Panc1 (cell line): Measurements from ENCODE around the gene ITGA2B. TPM values are rescaled to one million over a fixed set of nuclear protein-coding genes. Genes with fewer than 3 reads are reported as not detected.
"Not testable (repeated sequence)": the region's sequence is repeated elsewhere in the genome, so short reads cannot be mapped to it uniquely, and the experiment has no call there.

Experiments used
- ATAC-seq: fragments of 200-7000 bp; cut with Tn5 transposase; 2 replicates; pipeline ENCODE4 v1.9.1; 2020; ENCODE audit warnings: mild to moderate bottlenecking, moderate library complexity
- BruUV-seq: library from RNA; stranded (reverse); fragments of 400-500 nt; replicated peaks from 2 replicates; lab custom pipeline; 2021; lab: Mats Ljungman, UMichigan
- CTCF ChIA-PET: fragments of 300-600 bp; sonication (Branson Sonifier 250); formaldehyde crosslinking; loops from one replicate; lab custom pipeline; 2022; ENCODE audit warnings: antibody characterized with exemption; lab: Charles Lee
- POLR2A ChIA-PET: fragments of 300-600 bp; sonication (Branson Sonifier 250); formaldehyde crosslinking; loops from one replicate; lab custom pipeline; 2022; ENCODE audit warnings: antibody characterized with exemption; lab: Charles Lee
- DNase-seq: peaks from one replicate; pipeline ENCODE4 v3.0.0-alpha.2; 2010; ENCODE audit warnings: low read depth, low spot score
- H3K27ac ChIP-seq: 2 replicates; pipeline ENCODE4 v1.5.1; 2011; ENCODE audit warnings: mild to moderate bottlenecking, low read length, inconsistent platforms
- H3K27me3 ChIP-seq: fragments of 200-500 bp; sonication (Bioruptor generic); 2 replicates; pipeline ENCODE4 v1.6.0; 2014; ENCODE audit warnings: low read length, inconsistent platforms; ENCODE audit not compliant: control insufficient read depth, insufficient read depth
- H3K36me3 ChIP-seq: fragments of 200-500 bp; sonication (Bioruptor generic); 2 replicates; pipeline ENCODE4 v1.5.1; 2014; ENCODE audit warnings: inconsistent platforms, mild to moderate bottlenecking, low read length, moderate library complexity; ENCODE audit not compliant: control insufficient read depth, insufficient read depth
- H3K4me1 ChIP-seq: 2 replicates; pipeline ENCODE4 v1.5.1; 2011; ENCODE audit warnings: inconsistent platforms, mild to moderate bottlenecking, low read length, moderate library complexity; ENCODE audit not compliant: control insufficient read depth, insufficient read depth
- H3K4me3 ChIP-seq, 2 experiments: 2 replicates each; pipeline ENCODE4 v1.5.1; 2011 to 2012; ENCODE audit warnings: low read depth in 2 of 2, low read length in 2 of 2, mild to moderate bottlenecking in 2 of 2, inconsistent platforms in 1 of 2, moderate library complexity in 1 of 2
- H3K9me3 ChIP-seq: fragments of 200-500 bp; sonication (Bioruptor generic); 2 replicates; pipeline ENCODE4 v1.5.1; 2014; ENCODE audit warnings: low read depth, mild to moderate bottlenecking, inconsistent platforms, low read length, moderate library complexity; ENCODE audit not compliant: control insufficient read depth, insufficient read depth
- CTCF ChIP-seq: fragments of 450-650 bp; IDR thresholded peaks from 2 replicates; pipeline ENCODE4 v1.5.1; 2017; ENCODE audit warnings: mild to moderate bottlenecking
- POLR2AphosphoS5 ChIP-seq: IDR thresholded peaks from 2 replicates; pipeline ENCODE4 v1.6.1; 2012; ENCODE audit warnings: mild to moderate bottlenecking, low read depth, low read length, moderate library complexity
- SIN3A ChIP-seq: IDR thresholded peaks from 2 replicates; pipeline ENCODE4 v1.6.1; 2012; ENCODE audit warnings: low read depth, mild to moderate bottlenecking, low read length, moderate library complexity, borderline replicate concordance; ENCODE audit not compliant: insufficient read depth
- TCF7L2 ChIP-seq: IDR thresholded peaks from 2 replicates; pipeline ENCODE4 v1.6.1; 2011; ENCODE audit warnings: mild to moderate bottlenecking, low read depth, low read length, inconsistent platforms
- in situ Hi-C: cut with HindIII; loops from 2 replicates; pipeline ENCODE4 v1.10.0; 2016; ENCODE audit warnings: low sequenced_read_pairs, low pct_unique_long_range_greater_than_20kb
- intact Hi-C: fragments of 100-400 bp; cut with micrococcal nuclease; formaldehyde crosslinking; loops from one replicate; pipeline ENCODE4 v1.10.0; 2022; ENCODE audit not compliant: unreplicated experiment
- total RNA-seq: library from RNA; stranded (reverse); gene quantifications from one replicate; pipeline ENCODE4 v1.2.1, GENCODE V29; 2021; ENCODE audit not compliant: unreplicated experiment
- TF ChIP-seq, protein P1 (sequence below), 2 experiments: IDR thresholded peaks; 2 replicates each; pipeline ENCODE4 v1.6.1; 2011 to 2012; ENCODE audit warnings: low read depth in 2 of 2, control low read depth in 1 of 2, low read length in 1 of 2, mild to moderate bottlenecking in 1 of 2, moderate library complexity in 1 of 2; ENCODE audit not compliant: insufficient read depth in 1 of 2

ITGA2B gene
- total RNA-seq, 1 experiment from 2014 or later: 2.4 TPM

DNA sequence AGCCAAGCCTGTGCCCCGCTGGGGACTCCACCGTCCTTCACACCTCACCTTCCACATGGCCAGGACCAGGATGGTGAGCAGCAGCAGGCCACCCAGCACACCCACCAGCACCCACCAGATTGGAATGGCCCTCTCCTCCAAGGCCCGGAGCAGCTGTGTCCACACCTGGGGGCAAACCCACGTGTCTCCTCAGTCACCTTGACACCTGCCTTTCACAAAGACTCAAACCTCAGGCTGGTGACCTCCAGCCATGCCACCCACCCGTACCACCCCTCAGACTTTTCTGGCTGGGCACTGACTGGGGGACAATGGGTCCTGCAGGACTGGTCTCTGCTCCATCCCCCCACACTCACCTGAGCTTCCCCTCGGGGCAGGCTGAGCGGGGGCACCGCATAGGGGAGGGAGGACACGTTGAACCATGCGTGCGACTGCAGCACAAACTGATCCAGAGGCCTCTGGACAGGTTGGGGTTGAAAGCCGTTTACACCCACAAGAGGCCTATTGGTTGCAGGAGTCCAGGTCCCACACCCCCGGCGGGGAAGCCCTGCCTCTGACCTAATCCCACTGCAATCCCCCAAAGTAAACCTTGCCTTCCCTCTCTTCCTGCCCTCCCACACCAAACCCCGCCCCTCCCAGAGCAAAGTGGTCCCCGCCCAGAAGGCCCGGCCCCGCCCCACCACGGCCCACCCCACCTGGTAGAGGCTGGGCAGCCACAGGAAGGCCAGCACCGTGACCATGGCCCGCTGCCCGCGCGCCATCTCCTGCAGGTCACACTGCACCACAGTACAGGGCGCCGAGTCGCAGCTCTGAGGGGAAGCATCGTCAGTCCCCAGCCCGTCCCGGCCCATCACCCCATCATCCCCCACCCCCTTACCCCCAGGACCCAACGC, 14.9 kb downstream of the ITGA2B start:
- intact Hi-C loops: no loop called here
- no peaks in the 10 kb centered on the region for H3K27me3 ChIP-seq
- TF ChIP-seq TCF7L2 (no peak), POLR2AphosphoS5 (no peak), CTCF (no peak), SIN3A (no peak)
- TF ChIP-seq, protein P1, sequence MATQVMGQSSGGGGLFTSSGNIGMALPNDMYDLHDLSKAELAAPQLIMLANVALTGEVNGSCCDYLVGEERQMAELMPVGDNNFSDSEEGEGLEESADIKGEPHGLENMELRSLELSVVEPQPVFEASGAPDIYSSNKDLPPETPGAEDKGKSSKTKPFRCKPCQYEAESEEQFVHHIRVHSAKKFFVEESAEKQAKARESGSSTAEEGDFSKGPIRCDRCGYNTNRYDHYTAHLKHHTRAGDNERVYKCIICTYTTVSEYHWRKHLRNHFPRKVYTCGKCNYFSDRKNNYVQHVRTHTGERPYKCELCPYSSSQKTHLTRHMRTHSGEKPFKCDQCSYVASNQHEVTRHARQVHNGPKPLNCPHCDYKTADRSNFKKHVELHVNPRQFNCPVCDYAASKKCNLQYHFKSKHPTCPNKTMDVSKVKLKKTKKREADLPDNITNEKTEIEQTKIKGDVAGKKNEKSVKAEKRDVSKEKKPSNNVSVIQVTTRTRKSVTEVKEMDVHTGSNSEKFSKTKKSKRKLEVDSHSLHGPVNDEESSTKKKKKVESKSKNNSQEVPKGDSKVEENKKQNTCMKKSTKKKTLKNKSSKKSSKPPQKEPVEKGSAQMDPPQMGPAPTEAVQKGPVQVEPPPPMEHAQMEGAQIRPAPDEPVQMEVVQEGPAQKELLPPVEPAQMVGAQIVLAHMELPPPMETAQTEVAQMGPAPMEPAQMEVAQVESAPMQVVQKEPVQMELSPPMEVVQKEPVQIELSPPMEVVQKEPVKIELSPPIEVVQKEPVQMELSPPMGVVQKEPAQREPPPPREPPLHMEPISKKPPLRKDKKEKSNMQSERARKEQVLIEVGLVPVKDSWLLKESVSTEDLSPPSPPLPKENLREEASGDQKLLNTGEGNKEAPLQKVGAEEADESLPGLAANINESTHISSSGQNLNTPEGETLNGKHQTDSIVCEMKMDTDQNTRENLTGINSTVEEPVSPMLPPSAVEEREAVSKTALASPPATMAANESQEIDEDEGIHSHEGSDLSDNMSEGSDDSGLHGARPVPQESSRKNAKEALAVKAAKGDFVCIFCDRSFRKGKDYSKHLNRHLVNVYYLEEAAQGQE (IDR thresholded peaks at IDR 0.05; ENCODE audit: insufficient read depth in 1 of 2, low read depth in 2 of 2, low read length in 1 of 2): no peak
- H3K9me3 ChIP-seq: no peaks in the 10 kb centered on the region
- POLR2A ChIA-PET: no interaction called here
- H3K36me3 ChIP-seq: no peaks in the 10 kb centered on the region
- ATAC-seq (no peak; the same call in 1 of the 2 replicates), DNase-seq (no peak)
- no peak overlapping the region for H3K27ac ChIP-seq
- H3K4me1 ChIP-seq: no peaks in the 10 kb centered on the region
- BruUV-seq: no TSS peak
- no peak overlapping the region for H3K4me3 ChIP-seq
- in situ Hi-C loops: no loop called here
- CTCF ChIA-PET: no interaction called here

GRCh38 chr17:44372036-44372435, 17.4 kb downstream of the ITGA2B start:
- DNase-seq (no peak), ATAC-seq (no peak)
- BruUV-seq: no TSS peak
- Histone ChIP-seq H3K36me3 (no peaks in the 10 kb centered on the region), H3K4me1 (no peaks in the 10 kb centered on the region), H3K27me3 (no peaks in the 10 kb centered on the region), H3K4me3 (no peak overlapping the region), H3K27ac (no peak overlapping the region), H3K9me3 (no peaks in the 10 kb centered on the region)
- ChIA-PET CTCF (no interaction called here), POLR2A (no interaction called here)
- in situ Hi-C loops: no loop called here
- TF ChIP-seq, protein P1 (IDR thresholded peaks at IDR 0.05; ENCODE audit: insufficient read depth in 1 of 2, low read depth in 2 of 2, low read length in 1 of 2): no peak
- TF ChIP-seq SIN3A: no peak
- TF ChIP-seq TCF7L2: no peak
- TF ChIP-seq POLR2AphosphoS5: no peak
- TF ChIP-seq CTCF: no peak
- intact Hi-C loops: no loop called here

- ChIA-PET POLR2A (interaction anchor here (0.5 kb wide), 1 partner anchor 9 kb away, joined by 6 read pairs; no protein-coding TSS in a partner anchor), CTCF (interaction anchor here (0.6 kb wide), 1 partner anchor 355 kb away, joined by 4 read pairs; no protein-coding TSS in a partner anchor)
- H3K36me3 ChIP-seq, H3K4me1 ChIP-seq, H3K9me3 ChIP-seq, H3K4me3 ChIP-seq, in situ Hi-C loops, BruUV-seq, intact Hi-C loops, ATAC-seq, DNase-seq, H3K27me3 ChIP-seq, H3K27ac ChIP-seq: not testable (repeated sequence)
These were observed 19.9 kb downstream of the ITGA2B start for GRCh38 chr17:44369414-44370023.
